DND-41 (cell line): ENCODE results near the gene TMX1.
A peak's percentile ranks its signal among the peaks of the same experiment; 100 is the strongest.

Source experiments
- CTCF ChIP-seq: IDR thresholded peaks from 2 replicates; pipeline ENCODE4 v1.5.1; 2012; ENCODE audit warnings: borderline replicate concordance, low read length, moderate library complexity, mild to moderate bottlenecking; ENCODE audit not compliant: poor library complexity, severe bottlenecking; ENCODE audit errors: extremely low read depth
- EZH2 ChIP-seq: IDR thresholded peaks from 3 replicates; pipeline ENCODE4 v1.6.1; 2012; ENCODE audit warnings: borderline replicate concordance, low read depth, mild to moderate bottlenecking, moderate library complexity, low read length, inconsistent platforms; ENCODE audit not compliant: severe bottlenecking

DNA sequence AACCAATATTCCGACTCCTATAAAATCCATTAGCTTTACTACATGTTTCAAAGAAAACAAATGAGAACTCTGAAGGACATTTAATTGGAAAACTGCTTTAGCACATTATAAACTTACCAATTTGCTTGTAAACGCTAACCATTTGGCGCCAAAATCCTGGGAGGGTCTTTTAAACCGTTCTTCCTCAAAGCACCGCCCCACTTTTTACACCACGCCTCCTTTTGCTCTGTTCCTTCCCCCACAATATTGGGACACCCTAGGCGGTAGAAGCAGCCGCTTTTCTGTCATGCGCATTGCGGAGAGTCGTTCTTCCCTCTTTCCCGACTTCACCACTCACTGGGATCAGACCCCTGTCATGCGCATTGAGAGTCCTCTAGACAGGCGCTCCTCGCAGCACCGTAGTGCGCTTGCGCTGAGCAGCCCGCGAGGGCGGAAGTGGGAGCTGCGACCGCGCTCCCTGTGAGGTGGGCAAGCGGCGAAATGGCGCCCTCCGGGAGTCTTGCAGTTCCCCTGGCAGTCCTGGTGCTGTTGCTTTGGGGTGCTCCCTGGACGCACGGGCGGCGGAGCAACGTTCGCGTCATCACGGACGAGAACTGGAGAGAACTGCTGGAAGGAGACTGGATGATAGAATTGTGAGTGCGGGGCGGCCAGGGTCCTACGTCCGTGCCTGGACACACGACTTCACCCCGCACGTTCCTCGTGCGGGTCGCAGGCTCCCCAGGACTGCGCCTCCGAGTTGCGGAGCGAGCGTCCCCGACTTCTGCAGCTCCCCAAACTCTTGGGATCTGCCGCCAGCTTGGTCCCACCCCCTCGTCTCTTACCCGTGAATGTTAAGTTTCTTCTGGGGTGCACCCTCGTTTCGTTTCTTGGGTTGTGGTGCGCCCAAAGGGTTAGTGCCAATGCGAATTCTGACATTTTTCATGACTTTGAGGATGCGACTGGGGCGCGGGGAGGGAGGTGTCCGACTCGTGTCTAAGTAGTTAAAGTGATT lies at the start of gene TMX1:
- TF ChIP-seq CTCF (peak; percentile 39), EZH2 (no peak)
